ENCODE results near the gene FALEC. TPM values are rescaled to one million over a fixed set of nuclear protein-coding genes. Genes with fewer than 3 reads are reported as not detected.

The FALEC gene
- total RNA-seq (2021) (1.6 TPM in 1 of 2 replicates, not detected in the other), Bru-seq, nascent RNA (percentile 48 among the genes with signal in this experiment), BruChase-seq, experiment 1, labeled RNA remaining after a 2-hour chase (percentile 51 among the genes with signal in this experiment), BruChase-seq, experiment 2, labeled RNA remaining after a 6-hour chase (percentile 57 among the genes with signal in this experiment)
- long read RNA-seq, partial matches to known transcripts, result 0 of 1 reads
- long read RNA-seq, other reads (novel, unspliced or antisense), result 1 of 1 reads

GRCh38 chr1:150515328-150516049 is at the start of gene FALEC:
Gene FALEC (plus strand): TSS chr1:150515752.
- CTCF ChIA-PET, result interaction anchor here (0.6 to 1.6 kb wide), 3 partner anchors 17 to 267 kb away, joined by 3 to 6 read pairs (median 6); no protein-coding TSS in a partner anchor

GRCh38 chr1:150466964-150467363 is 48.6 kb upstream of the FALEC start:
- intact Hi-C loops (cut with micrococcal nuclease; ENCODE audit: unreplicated experiment), result loop anchor here (10.0 kb wide), 2 partner anchors 158 to 348 kb away; partner anchors contain the start of gene ENSA
- Histone ChIP-seq H3K4me3 (ENCODE audit: low read depth, low read length, poor library complexity, severe bottlenecking) (no peak overlapping the region), H3K27ac (ENCODE audit: low read depth, low read length, poor library complexity, severe bottlenecking) (no peak overlapping the region), H3K36me3 (ENCODE audit: insufficient read depth, low read length, poor library complexity, severe bottlenecking) (peaks cover 51% of the 10 kb centered on the region), H3K27me3 (replicated peaks; ENCODE audit: insufficient read depth, low read depth, low read length, poor library complexity) (no peaks in the 10 kb centered on the region), H3K4me1 (ENCODE audit: insufficient read depth, low read length, poor library complexity, severe bottlenecking) (no peaks in the 10 kb centered on the region), H3K9me3 (ENCODE audit: low read depth, low read length, poor library complexity, severe bottlenecking) (no peaks in the 10 kb centered on the region)
- ChIA-PET POLR2A (ENCODE audit: low non-redundant PET) (no interaction called here), CTCF (no interaction called here)
- TF ChIP-seq CTCF (conservative IDR thresholded peaks at IDR 0.05; ENCODE audit: low read depth, low read length), result no peak
- TF ChIP-seq EZH2 (IDR thresholded peaks at IDR 0.05; ENCODE audit: borderline replicate concordance, low read depth, low read length, poor library complexity, severe bottlenecking), result no peak
- no TSS peak for BruUV-seq (replicated peaks)
- DNase-seq (ENCODE audit: low spot score), result no peak

More at GRCh38 chr1:150515328-150516049, at the start of gene FALEC:
- Histone ChIP-seq H3K4me1 (ENCODE audit: insufficient read depth, low read length, poor library complexity, severe bottlenecking) (no peaks in the 10 kb centered on the region), H3K4me3 (ENCODE audit: low read depth, low read length, poor library complexity, severe bottlenecking) (peak within 1 kb of the TSS; percentile 52), H3K36me3 (ENCODE audit: insufficient read depth, low read length, poor library complexity, severe bottlenecking) (peaks cover 4% of the 10 kb centered on the region), H3K27ac (ENCODE audit: low read depth, low read length, poor library complexity, severe bottlenecking) (peak within 1 kb of the TSS; percentile 52), H3K9me3 (ENCODE audit: low read depth, low read length, poor library complexity, severe bottlenecking) (no peaks in the 10 kb centered on the region), H3K27me3 (replicated peaks; ENCODE audit: insufficient read depth, low read depth, low read length, poor library complexity) (no peaks in the 10 kb centered on the region)
- POLR2A ChIA-PET (ENCODE audit: low non-redundant PET), result interaction anchor here (0.5 to 0.7 kb wide), 3 partner anchors 27 to 149 kb away, joined by 3 to 5 read pairs (median 3); no protein-coding TSS in a partner anchor
- TF ChIP-seq CTCF (conservative IDR thresholded peaks at IDR 0.05; ENCODE audit: low read depth, low read length) (no peak), EZH2 (IDR thresholded peaks at IDR 0.05; ENCODE audit: borderline replicate concordance, low read depth, low read length, poor library complexity, severe bottlenecking) (no peak)
- peak; percentile 99 for DNase-seq (ENCODE audit: low spot score)
- BruUV-seq (replicated peaks), result no TSS peak
- intact Hi-C loops (cut with micrococcal nuclease; ENCODE audit: unreplicated experiment), result no loop called here

GRCh38 chr1:150469291-150469690 is 46.3 kb upstream of the FALEC start:
- TF ChIP-seq EZH2 (IDR thresholded peaks at IDR 0.05; ENCODE audit: borderline replicate concordance, low read depth, low read length, poor library complexity, severe bottlenecking) (no peak), CTCF (conservative IDR thresholded peaks at IDR 0.05; ENCODE audit: low read depth, low read length) (no peak)
- Histone ChIP-seq H3K9me3 (ENCODE audit: low read depth, low read length, poor library complexity, severe bottlenecking) (no peaks in the 10 kb centered on the region), H3K36me3 (ENCODE audit: insufficient read depth, low read length, poor library complexity, severe bottlenecking) (peaks cover 58% of the 10 kb centered on the region), H3K27ac (ENCODE audit: low read depth, low read length, poor library complexity, severe bottlenecking) (no peak overlapping the region), H3K4me3 (ENCODE audit: low read depth, low read length, poor library complexity, severe bottlenecking) (no peak overlapping the region), H3K4me1 (ENCODE audit: insufficient read depth, low read length, poor library complexity, severe bottlenecking) (no peaks in the 10 kb centered on the region), H3K27me3 (replicated peaks; ENCODE audit: insufficient read depth, low read depth, low read length, poor library complexity) (no peaks in the 10 kb centered on the region)
- no TSS peak for BruUV-seq (replicated peaks)
- intact Hi-C loops (cut with micrococcal nuclease; ENCODE audit: unreplicated experiment), result loop anchor here (10.0 kb wide), 2 partner anchors 156 to 346 kb away; partner anchors contain the start of gene ENSA
- ChIA-PET CTCF (no interaction called here), POLR2A (ENCODE audit: low non-redundant PET) (no interaction called here)
- DNase-seq (ENCODE audit: low spot score), result no peak
